NK-92 (cell line): ENCODE results near the gene MAPK13.
"Not testable (repeated sequence)": the region's sequence is repeated elsewhere in the genome, so short reads cannot be mapped to it uniquely, and the experiment has no call there.

Source experiments
- DNase-seq: peaks from one replicate; lab custom pipeline; 2025; ENCODE audit not compliant: unreplicated experiment; lab: John Stamatoyannopoulos, UW

The MAPK13 gene

DNA sequence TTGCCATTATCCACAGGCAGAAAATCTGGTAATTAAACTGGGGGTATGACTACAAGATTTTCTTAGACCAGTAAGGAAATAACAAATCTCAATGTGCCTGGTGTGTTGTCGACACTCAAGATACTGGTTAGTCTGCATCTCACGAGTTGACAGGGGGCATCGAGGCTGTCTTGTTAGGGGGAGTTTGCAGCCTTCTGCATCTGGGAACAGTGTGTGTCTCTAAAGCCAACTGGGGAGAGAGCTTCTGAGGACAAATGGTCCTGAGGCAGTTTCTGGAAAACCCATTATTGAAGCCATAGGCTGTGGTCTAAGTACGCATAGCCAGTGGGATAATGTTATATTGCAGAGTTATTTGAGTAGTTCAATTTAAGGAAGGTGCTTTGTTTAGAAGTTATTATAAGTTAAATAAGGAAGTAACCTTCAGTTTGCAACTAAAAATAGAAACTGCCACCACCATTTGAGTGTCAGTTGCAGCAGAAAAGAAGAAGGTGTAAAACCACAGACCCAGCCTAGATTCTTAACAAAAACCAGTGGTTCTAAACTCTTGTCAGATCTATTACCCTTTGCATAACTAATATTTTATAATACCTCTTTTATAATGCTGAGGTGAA lies 15.4 kb upstream of the MAPK13 start:
- no peak for DNase-seq

DNA sequence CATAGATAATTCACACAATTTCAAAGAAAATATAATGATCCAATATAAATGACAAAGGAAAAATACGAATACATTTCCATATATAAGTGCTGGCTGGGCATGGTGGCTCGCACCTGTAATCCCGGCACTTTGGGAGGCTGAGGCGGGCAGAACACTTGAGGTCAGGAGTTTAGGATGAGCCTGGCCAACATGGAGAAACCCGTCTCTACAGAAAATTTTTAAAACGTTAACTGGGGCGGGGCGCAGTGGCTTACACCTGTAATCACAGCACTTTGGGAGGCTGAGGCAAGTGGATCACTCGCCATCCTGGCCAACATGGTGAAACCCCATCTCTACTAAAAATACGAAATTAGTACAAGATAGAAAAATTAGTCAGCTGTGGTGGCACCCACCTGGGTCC lies 14.9 kb upstream of the MAPK13 start:
- DNase-seq = no peak

DNA sequence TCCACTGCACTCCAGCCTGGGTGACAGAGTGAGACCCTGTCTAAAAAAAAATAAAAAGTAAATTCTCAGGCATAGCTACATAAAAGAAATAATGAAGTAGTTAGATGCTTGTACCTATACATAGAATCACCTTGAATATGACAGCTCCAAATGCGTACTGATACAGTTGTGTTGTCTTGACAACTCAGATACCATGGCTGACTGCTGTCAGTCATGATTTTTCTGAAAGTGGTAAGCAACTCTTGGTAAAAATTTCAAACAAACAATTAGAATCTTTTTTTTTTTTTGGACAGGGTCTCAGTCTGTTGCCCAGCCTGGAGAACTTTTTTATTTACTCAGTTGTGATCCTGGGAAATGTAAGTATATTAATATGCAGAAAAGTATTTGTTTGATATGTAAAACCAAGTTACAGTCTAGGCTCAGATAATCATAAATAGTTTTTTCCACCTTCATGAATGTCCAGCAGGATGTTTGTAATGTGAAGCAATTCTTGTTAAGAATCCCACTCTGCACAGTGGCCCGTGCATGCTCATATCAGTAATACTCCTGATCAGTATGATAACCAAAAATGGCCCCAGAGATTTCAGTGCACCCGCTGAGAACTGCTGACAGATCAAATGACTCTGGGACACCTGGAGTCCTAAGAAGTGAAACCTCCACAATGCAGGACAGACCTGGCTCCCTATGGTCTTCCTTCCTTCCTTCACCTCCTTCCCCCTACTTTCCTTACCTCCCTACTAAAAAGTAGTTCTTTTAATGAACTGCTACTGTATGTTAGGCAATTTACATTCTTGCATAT lies 14.0 kb upstream of the MAPK13 start:
- no peak for DNase-seq

DNA sequence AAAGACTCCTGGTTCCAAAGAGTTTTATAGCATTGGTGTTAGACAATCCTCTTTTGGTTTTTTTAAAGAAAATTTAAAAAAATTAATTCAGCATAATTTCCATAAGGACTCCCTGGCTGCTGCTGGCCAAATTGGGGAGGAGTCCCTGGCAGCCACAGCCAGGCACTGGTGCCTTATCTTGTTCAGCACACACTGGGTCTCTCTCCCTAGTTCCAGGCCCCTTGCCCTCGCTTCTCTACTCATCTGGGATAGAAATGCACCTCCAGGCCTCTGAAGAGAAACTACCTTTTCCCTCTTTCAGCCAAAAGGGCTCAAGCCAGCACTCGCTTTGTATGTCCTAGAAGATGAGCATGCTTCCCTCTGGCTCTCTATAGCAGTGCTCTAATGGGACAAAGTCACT lies 13.4 kb upstream of the MAPK13 start:
- no peak for DNase-seq

DNA sequence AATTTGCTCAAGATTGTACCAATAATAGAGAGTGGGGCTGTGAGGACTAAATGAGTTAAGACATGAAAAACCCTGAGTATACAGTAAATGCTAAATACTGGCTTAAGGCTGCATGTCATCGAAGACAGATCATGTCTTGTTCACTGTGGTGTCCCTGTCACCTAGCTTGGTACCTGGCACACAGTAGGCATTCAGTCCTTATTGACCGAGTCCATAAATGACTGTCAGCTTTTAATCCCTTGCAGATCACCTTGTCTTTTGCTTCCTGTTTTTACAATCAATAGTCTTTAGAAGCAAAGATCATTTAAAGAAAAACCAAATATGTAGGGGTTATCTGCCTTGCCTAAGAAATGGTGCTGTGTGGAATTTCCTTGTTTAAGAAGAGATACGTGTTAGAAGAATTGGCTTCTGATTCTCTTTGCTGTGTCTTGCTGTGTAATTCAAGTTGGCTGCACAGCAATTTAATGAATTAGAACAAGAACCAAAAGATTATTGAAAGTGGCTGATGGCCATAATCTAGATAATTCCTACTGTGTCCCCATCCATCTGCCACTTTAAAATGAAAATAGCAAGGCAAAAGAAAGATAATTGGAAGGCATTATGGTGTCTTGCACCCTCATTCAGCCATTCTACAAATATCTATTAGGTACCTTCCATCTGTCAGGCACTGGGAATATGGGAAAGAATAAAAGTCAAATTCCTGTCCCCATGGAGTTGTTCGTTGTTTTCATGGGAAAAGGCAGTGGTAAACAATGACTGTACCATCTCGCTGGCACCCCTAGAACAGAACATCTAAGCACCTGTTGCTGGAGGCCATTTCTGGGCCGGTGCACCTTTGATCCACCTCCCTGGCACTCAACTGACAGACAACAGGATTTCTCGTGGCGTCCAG lies 12.4 kb upstream of the MAPK13 start:
- no peak for DNase-seq

DNA sequence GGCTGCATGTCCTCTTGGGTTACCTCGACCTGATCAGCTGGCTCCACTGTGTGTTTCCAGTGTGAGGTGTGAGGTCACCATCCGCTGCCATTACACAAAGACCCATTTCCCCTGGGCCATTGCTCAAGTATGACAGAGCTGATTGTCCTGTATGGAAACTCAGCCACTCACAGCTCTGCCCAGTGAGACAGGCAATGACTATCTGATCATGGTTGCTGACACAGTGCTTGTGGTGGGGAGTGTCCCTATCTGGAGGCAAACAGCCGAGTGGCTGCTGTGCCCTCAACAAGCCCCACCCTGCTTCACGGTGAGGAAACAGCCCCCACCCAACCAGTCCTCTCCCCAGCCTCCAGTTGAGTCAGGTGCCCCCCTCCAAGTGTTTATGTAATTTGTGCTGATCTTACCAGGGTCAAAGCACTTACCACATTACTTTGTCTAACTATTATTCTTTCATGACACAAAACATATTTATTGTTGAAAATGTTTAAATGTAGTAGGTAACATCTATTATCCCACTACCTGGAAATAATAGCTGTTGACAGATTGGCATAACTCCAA lies 11.7 kb upstream of the MAPK13 start:
- DNase-seq = no peak

DNA sequence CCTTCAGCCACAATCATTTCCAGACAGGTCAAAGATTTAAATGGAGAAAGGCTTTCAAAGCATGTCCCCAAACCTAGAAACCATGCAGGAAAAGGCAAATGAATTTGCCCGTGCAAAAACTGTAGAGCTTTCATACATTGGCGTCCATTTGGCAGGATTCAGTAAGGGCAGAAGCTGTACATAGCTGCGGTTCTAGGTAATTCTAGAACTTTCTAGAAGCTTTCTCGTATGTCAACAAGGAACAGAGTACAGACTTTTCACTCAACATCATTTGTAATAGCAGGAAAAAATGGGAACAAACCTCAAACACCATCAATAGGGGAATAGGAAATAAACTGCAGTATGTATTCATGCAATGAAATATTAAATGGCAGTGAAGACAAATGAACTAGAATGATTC lies 11.1 kb upstream of the MAPK13 start:
- DNase-seq = no peak

DNA sequence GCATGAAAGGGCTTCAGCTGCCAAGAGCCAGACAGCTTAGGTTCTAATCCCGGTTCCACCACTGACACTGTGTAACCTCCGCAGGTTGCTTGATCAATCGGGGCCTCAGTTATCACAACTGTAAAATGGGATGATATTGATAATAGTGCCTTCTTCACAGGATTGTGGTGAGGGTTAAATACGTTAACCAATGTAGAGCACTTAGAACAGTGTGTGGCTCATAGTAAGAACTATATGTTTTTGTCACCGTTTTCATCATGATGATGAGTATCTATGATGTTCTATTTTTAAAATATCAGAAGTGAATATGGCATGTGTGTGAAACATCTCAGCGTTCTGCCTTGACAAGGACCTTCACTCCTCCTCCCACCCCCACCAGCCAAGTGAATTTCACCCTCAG lies 10.3 kb upstream of the MAPK13 start:
- DNase-seq = no peak

DNA sequence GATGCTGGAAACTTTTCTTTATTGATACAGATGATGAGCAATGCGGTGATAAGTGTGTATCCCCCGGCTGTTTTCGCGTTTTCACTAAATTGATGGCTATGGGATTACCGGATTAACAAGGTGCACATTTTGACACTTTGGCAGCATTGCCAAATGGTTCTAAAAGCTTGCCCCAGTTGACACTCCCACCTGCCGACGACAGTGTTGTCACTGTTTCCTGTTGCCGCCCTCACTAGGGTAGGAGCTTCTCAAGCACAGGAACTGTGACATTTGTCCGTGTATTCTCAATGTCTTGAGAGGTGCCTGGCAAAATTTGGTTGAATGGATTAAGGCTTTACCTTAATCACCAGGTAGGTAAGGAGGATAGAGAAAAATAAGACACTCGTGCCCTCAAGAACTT lies 9.8 kb upstream of the MAPK13 start:
- no peak for DNase-seq

DNA sequence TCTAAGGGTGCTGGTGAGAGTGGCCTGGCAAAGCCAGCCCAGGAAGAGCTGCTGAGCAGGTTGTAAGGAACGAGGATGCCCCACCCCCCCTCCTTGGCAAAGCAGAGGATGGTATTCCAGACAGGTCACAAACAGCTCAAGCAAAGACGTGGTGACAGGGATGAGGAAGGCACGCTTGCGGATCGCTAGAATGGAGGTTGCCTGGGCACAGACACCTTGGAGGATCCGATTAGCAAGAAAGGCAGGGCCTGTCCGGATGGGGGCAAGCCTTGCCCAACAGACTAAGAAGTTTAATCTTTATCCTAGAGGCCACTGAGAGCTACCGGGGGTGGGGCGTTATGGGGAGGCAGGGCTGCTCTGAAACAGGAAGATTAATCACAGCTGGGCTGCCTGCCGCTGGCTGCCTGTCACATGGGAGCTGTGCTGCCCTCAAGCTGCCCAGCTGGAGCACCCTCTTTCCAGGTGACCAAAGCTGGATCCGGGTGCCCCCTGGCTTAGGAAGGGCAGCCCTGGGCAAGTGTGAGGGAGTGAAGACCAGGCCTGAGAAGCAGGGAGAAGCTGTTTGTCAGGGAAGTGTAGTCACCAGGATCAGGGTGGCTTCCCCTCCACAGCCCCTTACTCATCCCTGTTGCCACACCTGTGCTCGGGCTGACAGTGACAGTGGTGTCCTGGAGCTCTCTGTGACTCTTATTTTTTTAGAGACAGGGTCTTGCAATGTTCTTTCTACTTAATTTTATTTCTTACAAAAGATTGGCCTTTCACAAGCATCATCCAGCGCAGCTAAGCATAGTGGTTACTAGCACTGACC lies 9.1 kb upstream of the MAPK13 start:
- no peak for DNase-seq

DNA sequence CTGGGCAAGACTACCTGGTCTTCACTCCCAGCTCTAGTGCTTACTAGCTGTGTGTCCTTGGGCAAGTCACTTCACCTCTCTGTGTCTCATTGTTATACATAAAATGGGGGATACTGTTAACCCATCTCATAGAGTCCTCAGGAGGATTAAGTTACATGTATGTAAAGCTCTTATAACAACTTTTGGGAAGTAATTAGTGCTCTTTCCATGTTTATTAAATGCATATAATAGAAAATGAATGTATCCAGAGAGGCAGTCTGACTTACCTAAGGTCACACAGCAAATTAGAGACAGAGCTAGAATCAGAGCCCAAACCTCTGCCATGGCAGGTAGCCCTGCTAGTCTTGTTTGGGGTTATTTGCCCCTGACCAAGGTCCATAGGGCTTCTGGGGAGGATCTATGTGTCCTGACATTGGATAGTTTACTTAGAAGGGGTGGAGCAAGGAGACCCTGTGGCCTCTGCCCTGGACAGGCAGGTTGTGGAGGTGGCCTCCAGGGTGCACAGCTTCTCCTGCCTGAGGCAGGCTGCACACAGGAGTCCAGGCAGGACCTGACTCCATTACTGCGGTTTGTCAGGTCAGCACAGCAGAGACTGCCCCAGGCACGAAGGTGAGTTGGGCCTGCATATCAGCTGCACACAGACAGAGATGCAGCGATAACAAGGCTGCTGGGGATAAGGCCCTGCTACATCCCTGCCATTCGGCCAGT lies 8.4 kb upstream of the MAPK13 start:
- no peak for DNase-seq

DNA sequence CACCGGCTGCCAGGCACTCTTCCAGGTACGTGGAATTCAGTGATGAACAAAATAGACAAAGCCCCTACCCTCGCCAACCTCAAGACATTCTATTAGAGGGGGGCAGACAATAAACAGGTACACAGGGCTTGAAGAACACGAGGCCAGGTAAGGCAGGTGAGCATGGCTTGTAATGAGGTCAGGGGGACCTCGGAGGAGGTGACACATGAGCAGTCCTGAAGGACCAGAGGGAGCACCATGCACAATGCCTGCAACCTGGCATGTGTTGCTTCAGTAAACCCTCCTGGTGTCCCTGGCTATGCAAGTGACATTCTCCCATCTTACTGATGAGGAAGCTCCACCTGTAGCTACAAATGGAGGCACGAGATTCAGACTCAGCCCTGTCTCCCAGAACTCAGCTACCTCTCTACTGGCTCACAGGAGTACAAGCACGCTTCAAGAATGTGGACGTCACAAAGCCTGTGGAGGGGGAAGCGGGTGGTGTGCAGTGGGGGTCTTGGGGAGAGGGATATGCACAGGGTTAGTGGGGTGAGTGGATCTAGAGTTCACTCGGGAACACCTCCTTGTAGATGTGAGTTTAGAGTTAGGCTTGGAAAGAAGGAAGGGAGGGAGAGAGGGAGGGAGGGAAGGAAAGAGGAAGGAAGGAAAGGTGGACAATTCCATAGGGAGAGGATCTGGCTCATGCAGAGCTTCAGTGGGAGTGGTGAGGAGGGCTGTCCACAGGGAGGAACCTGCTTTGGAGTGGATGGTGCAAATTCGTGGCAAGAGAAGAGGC lies 7.6 kb upstream of the MAPK13 start:
- DNase-seq = no peak

DNA sequence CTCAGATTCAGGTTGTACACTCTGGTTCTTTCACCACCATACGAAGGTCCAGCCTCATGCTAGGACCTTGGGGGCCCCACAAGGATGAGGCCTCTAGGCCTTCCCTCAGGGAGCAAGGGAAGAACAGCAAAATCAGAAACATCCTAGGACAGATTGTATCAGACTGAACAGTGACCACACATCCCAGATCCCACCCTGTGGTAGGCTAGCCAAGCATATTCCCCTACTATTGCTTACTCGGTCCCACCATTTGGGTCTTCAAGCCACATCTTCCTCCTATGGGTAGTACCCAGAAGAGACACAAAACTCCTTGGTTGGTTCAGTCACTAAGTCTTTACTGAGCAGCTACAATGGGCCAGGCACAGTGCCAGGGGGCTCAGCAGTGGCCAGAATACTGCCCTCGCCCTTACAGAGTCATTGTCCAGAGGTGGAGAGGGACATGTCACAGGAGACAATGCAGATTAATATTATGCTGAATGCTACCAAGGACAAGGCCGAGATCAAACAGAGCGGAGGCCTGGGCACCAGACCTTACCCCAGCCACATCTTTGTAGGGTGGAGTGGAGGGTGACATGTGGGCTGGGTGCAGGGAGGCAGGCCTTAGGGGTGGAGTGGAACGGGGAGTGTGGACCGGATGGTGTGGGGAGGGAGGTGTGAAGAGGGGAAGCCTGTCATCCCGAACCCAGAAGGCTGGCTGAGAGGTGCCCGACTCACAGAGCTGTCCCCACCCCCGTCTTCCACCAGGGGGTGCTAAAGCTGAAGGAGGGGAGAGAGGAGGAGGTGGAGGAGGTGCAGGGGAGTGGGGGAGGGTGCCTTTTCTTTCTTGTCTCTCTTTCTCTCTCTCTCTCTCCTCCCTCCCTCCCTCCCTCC lies 6.8 kb upstream of the MAPK13 start:
- DNase-seq = no peak

DNA sequence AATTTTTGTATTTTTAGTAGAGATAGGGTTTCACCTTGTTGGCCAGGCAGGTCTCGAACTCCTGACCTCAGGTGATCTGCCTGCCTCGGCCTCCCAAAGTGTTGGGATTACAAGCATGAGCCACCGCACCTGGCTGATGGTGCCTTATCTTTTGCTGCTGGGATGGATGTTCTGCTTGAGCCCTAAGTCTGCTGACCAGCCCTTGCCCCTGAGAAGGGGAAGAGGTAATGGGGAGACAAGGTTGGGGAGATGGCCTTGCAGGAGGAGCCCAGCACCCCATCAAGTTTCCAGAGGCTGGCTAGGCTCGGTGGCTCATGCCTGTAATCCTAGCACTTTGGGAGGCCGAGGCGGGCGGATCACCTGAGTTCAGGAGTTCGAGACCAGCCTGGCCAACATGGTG lies 6.0 kb upstream of the MAPK13 start:
- DNase-seq = not testable (repeated sequence)

DNA sequence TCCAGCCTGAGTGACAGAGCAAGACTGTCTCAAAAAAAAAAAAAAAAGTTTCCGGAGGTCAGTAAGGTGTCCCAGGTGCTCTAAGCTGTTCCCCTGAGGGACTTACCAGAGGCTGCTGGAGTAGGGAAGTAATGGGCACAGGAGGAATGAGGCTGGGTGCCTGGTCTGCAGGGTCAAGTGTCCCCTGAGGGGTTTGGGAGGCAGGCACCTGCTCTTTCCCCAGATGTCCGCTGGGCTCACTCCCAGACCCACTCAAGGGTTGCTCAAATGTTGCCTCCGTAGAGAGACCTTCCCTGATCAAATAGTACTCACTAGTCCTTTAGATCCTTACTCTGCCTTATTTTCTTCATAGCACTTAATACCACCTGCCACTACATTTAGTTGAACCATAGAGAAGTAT lies 5.4 kb upstream of the MAPK13 start:
- no peak for DNase-seq

DNA sequence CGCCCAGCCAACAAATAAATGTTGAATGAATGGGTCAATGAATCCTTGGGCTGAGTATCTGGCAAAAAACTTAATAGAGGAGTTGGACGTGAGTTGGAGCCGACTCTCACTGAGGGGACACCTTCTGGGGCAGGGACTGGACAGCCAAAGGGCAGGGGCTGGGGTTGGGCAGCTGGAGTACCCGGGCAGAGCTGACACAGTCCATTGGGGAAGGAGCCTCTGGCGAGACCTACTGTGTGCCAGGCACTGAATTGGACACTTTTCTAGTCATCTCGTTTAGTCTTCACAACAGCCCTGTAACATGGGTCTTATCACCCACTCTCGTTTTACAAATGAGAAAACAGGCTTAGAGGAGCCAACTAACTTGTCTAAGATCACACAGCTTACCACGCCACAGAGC lies 4.7 kb upstream of the MAPK13 start:
- DNase-seq = no peak

DNA sequence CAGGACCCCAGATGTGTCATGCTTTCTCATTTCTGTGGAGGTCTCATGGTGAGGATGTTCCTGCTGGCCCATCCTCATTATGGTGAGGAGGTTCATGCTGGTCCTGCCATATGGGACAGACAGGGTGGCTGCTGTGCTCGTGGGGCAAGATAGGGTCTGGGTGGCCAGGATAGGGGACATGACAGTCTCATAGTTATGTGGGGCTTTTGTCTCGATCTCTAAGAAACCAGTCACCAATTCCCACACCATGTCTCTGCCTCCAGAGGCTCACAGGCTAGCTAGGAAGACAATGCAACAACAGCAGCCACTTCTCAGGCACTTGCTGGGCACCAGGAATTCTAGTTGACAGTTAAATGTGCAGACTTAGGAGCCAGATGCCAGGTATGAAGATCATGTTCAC lies 4.2 kb upstream of the MAPK13 start:
- no peak for DNase-seq
